Measurements from ENCODE around the gene MAST2. TPM values are rescaled to one million over a fixed set of nuclear protein-coding genes. Genes with fewer than 3 reads are reported as not detected.

MAST2 gene
- total RNA-seq, 1 experiment from 2014 or later, result 77.0 TPM

GRCh38 chr1:46008585-46008984 is 205.2 kb downstream of the MAST2 start:
- in situ Hi-C loops (cut with HindIII; ENCODE audit: low pct_unique_long_range_greater_than_20kb, low sequenced_read_pairs) (no loop called here), intact Hi-C loops (cut with micrococcal nuclease; ENCODE audit: unreplicated experiment) (no loop called here)
- Histone ChIP-seq H3K27ac (ENCODE audit: low read length) (no peak overlapping the region), H3K4me3 (ENCODE audit: low read depth in 2 of 2, low read length in 2 of 2) (no peak overlapping the region), H3K9me3 (ENCODE audit: control insufficient read depth, insufficient read depth, low read depth, low read length) (no peaks in the 10 kb centered on the region), H3K27me3 (ENCODE audit: control insufficient read depth, insufficient read depth, low read length) (no peaks in the 10 kb centered on the region), H3K36me3 (ENCODE audit: control insufficient read depth, insufficient read depth, low read length) (peaks cover 8% of the 10 kb centered on the region; the same call in 1 of the 2 replicates), H3K4me1 (ENCODE audit: control insufficient read depth, insufficient read depth, low read length) (no peaks in the 10 kb centered on the region)
- DNase-seq (ENCODE audit: low read depth, low spot score) (no peak), ATAC-seq (no peak)
- POLR2A ChIA-PET, result no interaction called here
- no TSS peak for BruUV-seq (replicated peaks)
- TF ChIP-seq SIN3A (IDR thresholded peaks at IDR 0.05; ENCODE audit: borderline replicate concordance, insufficient read depth, low read depth, low read length) (no peak), CTCF (IDR thresholded peaks at IDR 0.05) (no peak), POLR2AphosphoS5 (IDR thresholded peaks at IDR 0.05; ENCODE audit: low read depth, low read length) (no peak), TCF7L2 (IDR thresholded peaks at IDR 0.05; ENCODE audit: low read depth, low read length) (no peak)
- TF ChIP-seq, protein P1, sequence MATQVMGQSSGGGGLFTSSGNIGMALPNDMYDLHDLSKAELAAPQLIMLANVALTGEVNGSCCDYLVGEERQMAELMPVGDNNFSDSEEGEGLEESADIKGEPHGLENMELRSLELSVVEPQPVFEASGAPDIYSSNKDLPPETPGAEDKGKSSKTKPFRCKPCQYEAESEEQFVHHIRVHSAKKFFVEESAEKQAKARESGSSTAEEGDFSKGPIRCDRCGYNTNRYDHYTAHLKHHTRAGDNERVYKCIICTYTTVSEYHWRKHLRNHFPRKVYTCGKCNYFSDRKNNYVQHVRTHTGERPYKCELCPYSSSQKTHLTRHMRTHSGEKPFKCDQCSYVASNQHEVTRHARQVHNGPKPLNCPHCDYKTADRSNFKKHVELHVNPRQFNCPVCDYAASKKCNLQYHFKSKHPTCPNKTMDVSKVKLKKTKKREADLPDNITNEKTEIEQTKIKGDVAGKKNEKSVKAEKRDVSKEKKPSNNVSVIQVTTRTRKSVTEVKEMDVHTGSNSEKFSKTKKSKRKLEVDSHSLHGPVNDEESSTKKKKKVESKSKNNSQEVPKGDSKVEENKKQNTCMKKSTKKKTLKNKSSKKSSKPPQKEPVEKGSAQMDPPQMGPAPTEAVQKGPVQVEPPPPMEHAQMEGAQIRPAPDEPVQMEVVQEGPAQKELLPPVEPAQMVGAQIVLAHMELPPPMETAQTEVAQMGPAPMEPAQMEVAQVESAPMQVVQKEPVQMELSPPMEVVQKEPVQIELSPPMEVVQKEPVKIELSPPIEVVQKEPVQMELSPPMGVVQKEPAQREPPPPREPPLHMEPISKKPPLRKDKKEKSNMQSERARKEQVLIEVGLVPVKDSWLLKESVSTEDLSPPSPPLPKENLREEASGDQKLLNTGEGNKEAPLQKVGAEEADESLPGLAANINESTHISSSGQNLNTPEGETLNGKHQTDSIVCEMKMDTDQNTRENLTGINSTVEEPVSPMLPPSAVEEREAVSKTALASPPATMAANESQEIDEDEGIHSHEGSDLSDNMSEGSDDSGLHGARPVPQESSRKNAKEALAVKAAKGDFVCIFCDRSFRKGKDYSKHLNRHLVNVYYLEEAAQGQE (IDR thresholded peaks at IDR 0.05; ENCODE audit: insufficient read depth in 1 of 2, low read depth in 2 of 2, low read length in 1 of 2), result no peak
- CTCF ChIA-PET, result no interaction called here

GRCh38 chr1:46010611-46011010 is 207.2 kb downstream of the MAST2 start:
- CTCF ChIA-PET, result no interaction called here
- in situ Hi-C loops (cut with HindIII; ENCODE audit: low pct_unique_long_range_greater_than_20kb, low sequenced_read_pairs), result no loop called here

DNA sequence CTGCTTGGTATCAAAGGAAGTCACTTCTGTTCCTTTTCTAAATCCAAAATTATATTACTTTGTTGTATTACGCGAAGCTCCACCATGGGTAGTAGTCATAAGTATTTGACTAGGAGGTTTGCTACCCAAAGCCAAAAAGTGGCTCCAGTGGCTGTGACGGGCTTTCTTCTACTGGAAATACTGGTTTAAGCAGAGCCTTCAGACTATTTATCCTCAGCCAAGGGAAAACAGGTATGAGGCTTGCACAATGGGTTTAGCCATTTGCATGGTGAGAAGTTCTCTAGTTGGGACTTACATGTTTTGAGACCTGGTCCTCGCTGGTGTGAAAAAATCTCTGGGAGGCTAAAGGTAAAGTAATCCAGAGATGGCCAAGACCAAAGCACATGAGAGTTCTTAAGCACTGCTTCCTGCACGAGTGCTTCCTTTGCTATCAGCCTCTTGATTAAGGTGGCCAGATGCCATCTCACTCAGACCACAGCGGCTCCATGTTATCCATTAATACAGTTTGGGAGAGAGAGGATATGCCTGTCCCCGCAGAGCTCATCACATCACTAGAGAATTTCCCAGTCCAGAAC is 207.8 kb downstream of the MAST2 start:
- H3K4me1 ChIP-seq (ENCODE audit: control insufficient read depth, insufficient read depth, low read length), result no peaks in the 10 kb centered on the region
- ChIA-PET POLR2A (interaction anchor here (0.6 kb wide), 1 partner anchor 261 kb away, joined by 5 read pairs; the partner anchor contains the start of gene IPP), CTCF (no interaction called here)
- no peaks in the 10 kb centered on the region for H3K27me3 ChIP-seq (ENCODE audit: control insufficient read depth, insufficient read depth, low read length)
- peaks cover 8% of the 10 kb centered on the region; the same call in 1 of the 2 replicates for H3K36me3 ChIP-seq (ENCODE audit: control insufficient read depth, insufficient read depth, low read length)
- BruUV-seq (replicated peaks), result no TSS peak
- H3K27ac ChIP-seq (ENCODE audit: low read length), result no peak overlapping the region
- TF ChIP-seq TCF7L2 (IDR thresholded peaks at IDR 0.05; ENCODE audit: low read depth, low read length) (no peak), SIN3A (IDR thresholded peaks at IDR 0.05; ENCODE audit: borderline replicate concordance, insufficient read depth, low read depth, low read length) (no peak), CTCF (IDR thresholded peaks at IDR 0.05) (no peak), POLR2AphosphoS5 (IDR thresholded peaks at IDR 0.05; ENCODE audit: low read depth, low read length) (no peak)
- TF ChIP-seq, protein P1 (IDR thresholded peaks at IDR 0.05; ENCODE audit: insufficient read depth in 1 of 2, low read depth in 2 of 2, low read length in 1 of 2), result no peak
- H3K9me3 ChIP-seq (ENCODE audit: control insufficient read depth, insufficient read depth, low read depth, low read length), result no peaks in the 10 kb centered on the region
- no peak for ATAC-seq
- in situ Hi-C loops (cut with HindIII; ENCODE audit: low pct_unique_long_range_greater_than_20kb, low sequenced_read_pairs), result no loop called here
- H3K4me3 ChIP-seq (ENCODE audit: low read depth in 2 of 2, low read length in 2 of 2), result no peak overlapping the region
- no peak for DNase-seq (ENCODE audit: low read depth, low spot score)
- intact Hi-C loops (cut with micrococcal nuclease; ENCODE audit: unreplicated experiment), result no loop called here

More at GRCh38 chr1:46010611-46011010, 207.2 kb downstream of the MAST2 start:
- no peaks in the 10 kb centered on the region for H3K4me1 ChIP-seq (ENCODE audit: control insufficient read depth, insufficient read depth, low read length)
- no TSS peak for BruUV-seq (replicated peaks)
- DNase-seq (ENCODE audit: low read depth, low spot score), result no peak
- TF ChIP-seq TCF7L2 (IDR thresholded peaks at IDR 0.05; ENCODE audit: low read depth, low read length) (no peak), POLR2AphosphoS5 (IDR thresholded peaks at IDR 0.05; ENCODE audit: low read depth, low read length) (no peak), SIN3A (IDR thresholded peaks at IDR 0.05; ENCODE audit: borderline replicate concordance, insufficient read depth, low read depth, low read length) (no peak)
- H3K36me3 ChIP-seq (ENCODE audit: control insufficient read depth, insufficient read depth, low read length), result peaks cover 8% of the 10 kb centered on the region; the same call in 1 of the 2 replicates
- ATAC-seq, result no peak
- POLR2A ChIA-PET, result no interaction called here
- no peaks in the 10 kb centered on the region for H3K27me3 ChIP-seq (ENCODE audit: control insufficient read depth, insufficient read depth, low read length)
- intact Hi-C loops (cut with micrococcal nuclease; ENCODE audit: unreplicated experiment), result no loop called here
- no peaks in the 10 kb centered on the region for H3K9me3 ChIP-seq (ENCODE audit: control insufficient read depth, insufficient read depth, low read depth, low read length)
- no peak overlapping the region for H3K4me3 ChIP-seq (ENCODE audit: low read depth in 2 of 2, low read length in 2 of 2)
- H3K27ac ChIP-seq (ENCODE audit: low read length), result no peak overlapping the region
